Thoracic aorta (tissue), 2 donors: ENCODE data around the gene GPRIN2. TPM values are rescaled to one million over a fixed set of nuclear protein-coding genes. Genes with fewer than 3 reads are reported as not detected.

Experiments used
- ATAC-seq: fragments of 150-250 bp; one replicate; pipeline ENCODE4 v1.8.0; 2017; ENCODE audit warnings: low read depth; ENCODE audit not compliant: insufficient number of reproducible peaks, low FRiP score
- DNase-seq: peaks from one replicate; pipeline ENCODE4 v3.0.0-alpha.2; 2020; ENCODE audit warnings: low spot score
- H3K27ac ChIP-seq, 2 donors: fragments of 200-600 bp; sonication (generic); 1 replicate in 1 of 2; 2 replicates in 1 of 2; pipeline ENCODE4 v1.5.1; 2016; ENCODE audit warnings: mild to moderate bottlenecking in 2 of 2, moderate library complexity in 2 of 2
- H3K27me3 ChIP-seq: fragments of 200-600 bp; sonication (generic); replicated peaks from 2 replicates; pipeline ENCODE4 v1.6.0; 2016; ENCODE audit warnings: mild to moderate bottlenecking; ENCODE audit not compliant: insufficient read depth
- H3K36me3 ChIP-seq: fragments of 200-600 bp; sonication (generic); one replicate; pipeline ENCODE4 v1.5.1; 2016
- H3K4me1 ChIP-seq, 2 donors: fragments of 200-600 bp; sonication (generic); 1 replicate in 1 of 2; 2 replicates in 1 of 2; pipeline versions ENCODE4 v1.5.1 to v1.6.0; 2016; ENCODE audit warnings: low read depth in 2 of 2, mild to moderate bottlenecking in 1 of 2; ENCODE audit not compliant: control insufficient read depth in 1 of 2
- H3K4me3 ChIP-seq: fragments of 200-600 bp; sonication (generic); 2 replicates; pipeline ENCODE4 v1.5.1; 2016; ENCODE audit warnings: mild to moderate bottlenecking
- H3K9me3 ChIP-seq: fragments of 200-600 bp; sonication (generic); 2 replicates; pipeline ENCODE4 v1.5.1; 2016
- total RNA-seq, 2 donors: library from RNA; depleted of rRNA; stranded (reverse); fragments of >200 nt; gene quantifications; one replicate each; pipeline versions ENCODE4 v1.1.0 to v1.2.3, GENCODE V29; 2016
- TF ChIP-seq, protein P1 (sequence below): fragments of 200-600 bp; sonication (generic); IDR thresholded peaks from one replicate; pipeline ENCODE4 v1.5.1; 2019; ENCODE audit warnings: antibody characterized with exemption

The GPRIN2 gene
- total RNA-seq, 2 donors from 2014 or later, result 0.27 to 4.8 TPM

DNA sequence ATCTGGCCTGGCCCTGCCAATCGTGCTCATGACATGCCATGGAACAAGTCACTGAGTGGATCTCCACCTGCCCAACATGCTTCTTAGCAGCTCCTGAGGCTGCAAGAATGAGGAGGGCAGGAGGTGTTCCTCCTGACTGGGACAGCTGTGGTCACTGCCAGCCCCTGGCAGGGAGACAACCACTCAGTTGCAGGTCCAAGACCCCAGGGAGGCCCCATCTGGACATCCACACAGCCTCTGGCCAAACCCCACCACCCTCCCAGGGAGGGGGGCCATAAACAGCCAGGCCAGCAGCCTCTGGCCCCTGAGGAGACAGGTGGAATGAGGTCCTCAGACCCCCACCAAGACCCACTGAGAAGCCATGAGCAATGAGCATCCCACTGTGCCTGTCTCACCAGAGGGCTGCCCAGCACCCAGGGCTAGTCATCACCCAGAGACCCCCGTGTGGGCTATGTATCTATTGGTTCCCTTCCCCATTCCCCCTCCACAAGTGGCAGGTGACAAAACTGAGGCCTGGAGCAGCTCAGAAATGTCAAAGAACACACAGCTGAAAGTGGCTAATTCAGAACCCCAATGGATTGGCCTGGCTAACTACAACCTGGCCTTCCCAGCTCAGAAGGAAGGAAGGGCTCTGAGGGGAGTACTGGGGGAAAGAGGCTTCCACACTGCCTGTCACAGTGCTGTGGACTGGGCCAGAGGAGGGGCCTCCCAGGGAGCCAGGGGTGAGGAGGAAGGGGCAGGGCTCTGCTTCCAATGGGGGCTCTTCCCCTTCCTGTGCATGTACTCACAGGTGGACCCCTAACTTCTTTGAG lies 3.0 kb downstream of the GPRIN2 start:
- Histone ChIP-seq H3K4me3 (no peak overlapping the region), H3K27me3 (no peaks in the 10 kb centered on the region), H3K36me3 (no peaks in the 10 kb centered on the region), H3K4me1 (peaks cover 7 to 17% of the 10 kb centered on the region in 2 donors), H3K9me3 (no peaks in the 10 kb centered on the region), H3K27ac (no peak overlapping the region)
- TF ChIP-seq, protein P1, sequence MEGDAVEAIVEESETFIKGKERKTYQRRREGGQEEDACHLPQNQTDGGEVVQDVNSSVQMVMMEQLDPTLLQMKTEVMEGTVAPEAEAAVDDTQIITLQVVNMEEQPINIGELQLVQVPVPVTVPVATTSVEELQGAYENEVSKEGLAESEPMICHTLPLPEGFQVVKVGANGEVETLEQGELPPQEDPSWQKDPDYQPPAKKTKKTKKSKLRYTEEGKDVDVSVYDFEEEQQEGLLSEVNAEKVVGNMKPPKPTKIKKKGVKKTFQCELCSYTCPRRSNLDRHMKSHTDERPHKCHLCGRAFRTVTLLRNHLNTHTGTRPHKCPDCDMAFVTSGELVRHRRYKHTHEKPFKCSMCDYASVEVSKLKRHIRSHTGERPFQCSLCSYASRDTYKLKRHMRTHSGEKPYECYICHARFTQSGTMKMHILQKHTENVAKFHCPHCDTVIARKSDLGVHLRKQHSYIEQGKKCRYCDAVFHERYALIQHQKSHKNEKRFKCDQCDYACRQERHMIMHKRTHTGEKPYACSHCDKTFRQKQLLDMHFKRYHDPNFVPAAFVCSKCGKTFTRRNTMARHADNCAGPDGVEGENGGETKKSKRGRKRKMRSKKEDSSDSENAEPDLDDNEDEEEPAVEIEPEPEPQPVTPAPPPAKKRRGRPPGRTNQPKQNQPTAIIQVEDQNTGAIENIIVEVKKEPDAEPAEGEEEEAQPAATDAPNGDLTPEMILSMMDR, result no peak
- ATAC-seq (no peak), DNase-seq (no peak)

DNA sequence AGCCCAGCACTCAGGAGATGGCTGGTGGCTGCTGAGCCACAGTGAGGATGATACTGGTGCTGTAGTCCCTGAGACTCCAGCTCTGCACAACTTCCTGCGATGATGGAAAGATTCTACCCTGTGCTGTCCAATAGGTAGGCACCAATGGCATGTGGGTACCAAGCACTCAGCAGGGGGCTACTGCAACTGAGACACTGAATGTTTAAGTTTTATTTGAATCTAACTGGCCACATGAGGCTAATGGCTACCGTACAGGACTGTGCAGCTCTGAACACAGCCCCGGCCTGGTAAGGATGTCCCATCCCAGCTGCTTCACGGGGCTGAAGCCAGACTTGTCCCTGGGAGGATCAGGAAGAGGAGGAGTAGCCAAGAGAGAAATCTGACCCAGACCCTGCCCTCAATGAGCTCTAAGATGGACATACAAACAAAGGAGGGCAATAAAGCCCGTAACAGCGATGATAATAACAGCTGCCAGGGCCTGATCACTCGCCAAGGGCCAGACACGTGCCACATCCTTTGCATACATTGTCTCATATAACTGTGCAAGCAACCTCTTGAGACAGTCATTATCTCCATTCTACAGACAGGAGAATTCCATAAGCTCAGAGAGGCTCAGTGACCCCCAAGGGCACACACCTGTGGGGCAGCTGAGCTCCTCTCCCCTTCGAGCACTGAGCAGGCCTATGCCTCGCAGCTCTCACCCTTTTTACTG lies 3.8 kb downstream of the GPRIN2 start:
- no peaks in the 10 kb centered on the region for H3K27me3 ChIP-seq
- H3K9me3 ChIP-seq, result no peaks in the 10 kb centered on the region
- peaks cover 7 to 17% of the 10 kb centered on the region in 2 donors for H3K4me1 ChIP-seq
- DNase-seq (no peak), ATAC-seq (no peak)
- H3K4me3 ChIP-seq, result no peak overlapping the region
- TF ChIP-seq, protein P1, result no peak
- no peak overlapping the region for H3K27ac ChIP-seq
- H3K36me3 ChIP-seq, result no peaks in the 10 kb centered on the region

DNA sequence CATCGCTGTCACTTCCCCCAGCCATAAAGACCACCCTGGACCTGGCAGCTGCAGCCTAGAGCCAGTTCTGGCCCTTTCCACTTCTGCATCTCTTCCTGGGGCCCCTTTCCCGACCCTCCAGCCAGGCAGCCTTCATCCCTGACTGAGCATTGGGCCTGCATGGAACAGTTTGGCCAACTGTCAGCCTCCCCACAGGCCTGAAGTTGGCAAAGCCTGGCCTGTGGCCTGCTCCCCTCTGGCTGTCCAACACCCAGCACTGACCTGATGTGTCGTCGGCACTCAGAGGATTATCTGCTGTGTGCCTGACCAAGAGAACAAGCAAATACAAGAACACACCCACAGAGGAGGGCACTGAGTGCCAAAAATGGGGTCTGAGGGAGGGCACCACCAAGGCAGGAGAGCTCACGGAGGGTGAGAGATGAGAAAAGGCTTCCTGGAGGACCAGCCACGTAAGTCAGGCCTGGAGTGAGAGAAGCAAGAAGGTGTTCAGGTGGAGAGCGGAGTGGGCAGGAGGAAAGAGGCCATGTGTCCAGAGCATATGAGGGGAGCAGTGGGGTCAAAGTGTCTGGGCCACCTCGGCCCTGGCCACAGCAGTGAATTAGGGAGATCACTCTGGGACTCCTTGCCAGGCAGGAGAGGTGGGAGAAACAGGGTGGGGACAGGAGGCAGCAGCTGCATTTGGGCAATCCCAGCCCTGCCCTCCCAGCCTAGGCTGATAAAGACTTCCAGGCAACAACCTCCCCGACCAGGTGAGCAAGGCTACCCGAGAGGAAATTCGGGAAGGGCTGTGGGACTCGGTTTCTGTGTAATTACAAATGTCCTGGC lies 4.5 kb downstream of the GPRIN2 start:
- Histone ChIP-seq H3K9me3 (no peaks in the 10 kb centered on the region), H3K4me1 (peaks cover 7 to 15% of the 10 kb centered on the region in 2 donors), H3K27me3 (no peaks in the 10 kb centered on the region), H3K36me3 (no peaks in the 10 kb centered on the region), H3K27ac (no peak overlapping the region), H3K4me3 (no peak overlapping the region)
- no peak for ATAC-seq
- DNase-seq, result peak; percentile 2
- TF ChIP-seq, protein P1, result no peak

DNA sequence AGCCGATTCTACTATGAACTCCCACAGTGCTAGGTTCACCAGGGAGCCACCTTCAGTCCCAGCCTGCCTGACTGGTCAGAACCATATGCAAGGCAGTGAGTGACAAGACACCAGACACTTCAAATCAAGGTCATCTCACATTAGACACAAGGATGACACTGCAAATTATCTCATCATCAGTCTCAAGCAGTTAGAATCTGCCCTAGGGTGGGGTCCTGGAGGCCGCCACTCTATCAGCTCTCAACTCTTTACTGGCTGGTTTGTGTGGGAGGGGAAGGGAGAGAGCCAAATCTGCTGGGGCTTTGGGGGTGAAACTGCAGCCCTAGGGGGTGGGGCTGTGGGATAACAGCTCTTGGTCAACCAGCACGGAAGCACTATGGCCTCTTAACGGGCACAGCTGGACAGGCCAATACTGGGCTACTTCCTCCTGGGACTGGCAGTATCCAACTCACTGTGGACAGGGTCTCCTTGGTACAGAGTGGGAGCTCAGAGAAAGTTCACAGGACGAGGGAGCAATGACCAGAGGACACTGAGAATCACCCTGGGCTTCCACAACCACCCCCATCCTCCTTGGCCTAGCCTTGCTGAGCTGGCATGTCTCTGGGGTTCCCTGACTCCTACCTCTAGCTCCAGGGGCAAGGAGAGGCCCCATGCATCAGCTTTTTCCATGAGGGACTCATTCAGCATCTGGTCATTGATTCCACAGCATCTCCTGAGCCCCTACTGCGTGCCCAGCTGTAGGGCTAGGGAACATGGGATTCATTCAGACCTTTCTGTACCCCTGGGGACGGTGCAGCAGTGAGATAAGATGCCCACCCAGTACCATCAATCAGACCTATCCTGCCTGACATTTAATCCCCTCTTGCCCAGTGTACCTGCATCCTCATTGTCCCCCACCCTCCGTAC lies 5.4 kb downstream of the GPRIN2 start:
- ATAC-seq (no peak), DNase-seq (peak; percentile 1)
- Histone ChIP-seq H3K27ac (no peak overlapping the region), H3K36me3 (no peaks in the 10 kb centered on the region), H3K27me3 (no peaks in the 10 kb centered on the region), H3K4me1 (peaks cover 3 to 7% of the 10 kb centered on the region in 2 donors), H3K9me3 (no peaks in the 10 kb centered on the region), H3K4me3 (no peak overlapping the region)
- TF ChIP-seq, protein P1, result no peak
